Activated CD4-positive, alpha-beta T cell treated with anti-CD3 and anti-CD28 coated beads for 4 hours (primary cell): ENCODE data around the gene SMARCE1.
A peak's percentile ranks its signal among the peaks of the same experiment; 100 is the strongest.

Source experiments
- DNase-seq, 2 donors: peaks; one replicate each; pipeline ENCODE4 v3.0.0-alpha.2; 2020

Gene SMARCE1

GRCh38 chr17:40645291-40645690, 2.3 kb downstream of the SMARCE1 start:
- DNase-seq, result no peak

GRCh38 chr17:40637931-40638330, 9.7 kb downstream of the SMARCE1 start:
- no peak for DNase-seq

GRCh38 chr17:40633871-40634270, 13.7 kb downstream of the SMARCE1 start:
- DNase-seq, result no peak

GRCh38 chr17:40632216-40632615, 15.4 kb downstream of the SMARCE1 start:
- DNase-seq, result no peak

GRCh38 chr17:40629842-40630241, 17.8 kb downstream of the SMARCE1 start:
- DNase-seq, result no peak

- no peak for DNase-seq
Measured at GRCh38 chr17:40625311-40625710, 22.3 kb downstream of the SMARCE1 start.

- DNase-seq, result no peak
Measured at GRCh38 chr17:40623419-40624210, 24.0 kb downstream of the SMARCE1 start.

GRCh38 chr17:40622509-40622928, 25.1 kb downstream of the SMARCE1 start:
- no peak for DNase-seq

- DNase-seq, result no peak
Measured at GRCh38 chr17:40621578-40621977, 26.0 kb downstream of the SMARCE1 start.

- no peak for DNase-seq
Measured at GRCh38 chr17:40621019-40621418, 26.6 kb downstream of the SMARCE1 start.

GRCh38 chr17:40618754-40619625, 28.6 kb downstream of the SMARCE1 start:
- no peak for DNase-seq

GRCh38 chr17:40617678-40618240, 29.9 kb downstream of the SMARCE1 start:
- no peak for DNase-seq

GRCh38 chr17:40616592-40616991, 31.0 kb downstream of the SMARCE1 start:
- DNase-seq, result no peak

GRCh38 chr17:40615841-40616476, 31.7 kb downstream of the SMARCE1 start:
- no peak for DNase-seq

- DNase-seq, result peak; percentile 39 to 46
Measured at GRCh38 chr17:40615068-40615840, 32.4 kb downstream of the SMARCE1 start.

GRCh38 chr17:40614431-40615067, 33.1 kb downstream of the SMARCE1 start:
- no peak for DNase-seq

- no peak for DNase-seq
Measured at GRCh38 chr17:40613467-40614154, 34.0 kb downstream of the SMARCE1 start.

GRCh38 chr17:40612599-40613244, 34.9 kb downstream of the SMARCE1 start:
- peak; percentile 69 to 72 for DNase-seq

- no peak for DNase-seq
Measured at GRCh38 chr17:40611840-40612474, 35.7 kb downstream of the SMARCE1 start.

GRCh38 chr17:40610359-40610758, 37.3 kb downstream of the SMARCE1 start:
- DNase-seq, result no peak
